HG02884 (cell line): ENCODE results near the gene SMARCA4.
"Not testable (repeated sequence)": the region's sequence is repeated elsewhere in the genome, so short reads cannot be mapped to it uniquely, and the experiment has no call there.

Source experiments
- ATAC-seq: cut with Tn5 transposase; IDR thresholded peaks from one replicate; pipeline ENCODE4 v1.9.1; 2021; ENCODE audit warnings: mild to moderate bottlenecking, moderate library complexity; ENCODE audit not compliant: unreplicated experiment

Gene SMARCA4

DNA sequence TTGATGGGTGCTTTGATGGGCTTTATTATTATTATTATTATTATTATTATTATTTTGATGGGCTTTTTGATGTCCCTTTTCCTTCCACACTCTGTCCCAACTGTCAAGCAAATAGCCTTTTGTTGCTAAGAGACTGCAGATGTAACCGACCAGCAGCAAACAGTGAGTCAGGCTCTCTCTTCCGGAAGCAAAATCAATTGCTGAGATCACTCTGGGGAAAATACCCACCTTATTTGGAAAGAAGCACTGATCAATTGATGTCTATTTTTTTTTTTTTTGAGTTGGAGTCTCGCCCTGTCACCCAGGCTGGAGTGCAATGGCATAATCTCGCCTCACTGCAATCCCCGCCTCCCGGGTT lies 131.3 kb downstream of the SMARCA4 start:
- no peak for ATAC-seq

DNA sequence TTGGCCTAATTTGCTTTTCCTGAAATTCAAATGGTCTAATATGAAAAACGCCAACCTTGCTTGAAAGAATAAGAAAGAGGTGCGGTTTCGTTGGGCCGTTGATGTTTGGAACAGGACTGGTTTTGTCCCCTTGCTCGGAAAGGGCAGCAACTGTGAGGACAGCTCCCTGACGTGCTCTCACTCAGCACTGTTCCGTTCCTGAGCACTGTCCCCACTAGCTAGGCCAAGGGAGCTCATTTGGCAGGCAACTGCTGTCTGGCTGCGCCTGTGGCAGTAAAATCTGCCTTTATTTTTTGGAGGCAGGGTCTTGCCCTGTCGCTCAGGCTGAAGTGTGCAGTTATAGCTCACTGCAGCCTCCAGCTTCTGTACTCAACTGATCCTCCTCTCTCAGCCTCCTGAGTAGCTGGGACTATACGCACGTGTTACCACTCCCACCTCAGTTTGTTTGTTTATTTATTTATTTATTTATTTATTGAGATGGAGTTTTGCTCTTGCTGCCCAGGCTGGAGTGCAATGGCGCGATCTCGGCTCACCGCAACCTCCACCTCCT lies 132.9 kb downstream of the SMARCA4 start:
- ATAC-seq = no peak

DNA sequence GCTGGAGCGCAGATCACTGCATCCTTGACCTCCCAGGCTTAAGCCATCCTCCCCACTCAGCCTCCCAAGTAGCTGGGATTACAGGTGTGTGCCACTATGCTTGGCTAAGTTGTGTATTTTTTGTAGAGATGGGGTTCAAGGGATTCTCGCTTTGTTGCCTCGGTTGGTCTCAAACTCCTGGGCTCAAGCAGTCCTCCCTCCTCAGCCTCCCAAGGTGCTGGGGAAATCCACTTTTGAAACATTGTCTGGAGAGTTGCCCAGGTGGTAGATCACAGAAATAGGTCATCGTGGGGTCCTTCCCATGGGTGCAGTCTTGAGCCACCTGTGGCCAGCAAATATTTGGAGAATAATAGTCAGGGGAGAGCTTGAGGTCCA lies 133.7 kb downstream of the SMARCA4 start:
- ATAC-seq = no peak

DNA sequence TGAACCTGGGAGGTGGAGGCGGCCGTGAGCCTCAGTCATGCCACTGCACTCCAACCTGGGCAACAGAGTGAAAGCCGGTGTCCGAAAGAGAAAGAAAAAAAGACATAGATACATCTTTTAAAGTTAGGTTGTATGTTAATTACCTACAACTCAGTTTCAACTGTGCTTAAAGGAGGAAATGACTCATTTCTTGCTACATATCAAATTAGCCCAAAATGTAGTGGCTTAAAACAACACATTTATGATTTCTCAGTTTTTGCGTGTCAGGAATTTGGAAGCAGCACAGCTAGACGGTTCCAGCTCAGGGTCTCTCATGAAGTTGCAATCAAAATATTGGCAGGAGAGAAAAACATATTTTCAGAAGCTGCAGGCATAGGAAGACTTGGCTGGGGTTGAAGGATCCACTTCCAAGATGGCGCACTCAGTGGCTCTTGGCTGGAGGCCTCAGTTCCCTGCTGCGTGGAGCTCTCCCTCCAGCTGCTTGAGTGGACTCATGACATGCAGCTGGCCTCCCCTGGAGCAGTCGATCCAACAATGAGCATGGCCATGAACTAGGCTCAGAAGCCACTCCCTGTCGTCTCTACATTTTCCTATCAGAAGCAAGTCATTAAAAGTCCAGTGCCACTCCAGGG lies 135.5 kb downstream of the SMARCA4 start:
- no peak for ATAC-seq

DNA sequence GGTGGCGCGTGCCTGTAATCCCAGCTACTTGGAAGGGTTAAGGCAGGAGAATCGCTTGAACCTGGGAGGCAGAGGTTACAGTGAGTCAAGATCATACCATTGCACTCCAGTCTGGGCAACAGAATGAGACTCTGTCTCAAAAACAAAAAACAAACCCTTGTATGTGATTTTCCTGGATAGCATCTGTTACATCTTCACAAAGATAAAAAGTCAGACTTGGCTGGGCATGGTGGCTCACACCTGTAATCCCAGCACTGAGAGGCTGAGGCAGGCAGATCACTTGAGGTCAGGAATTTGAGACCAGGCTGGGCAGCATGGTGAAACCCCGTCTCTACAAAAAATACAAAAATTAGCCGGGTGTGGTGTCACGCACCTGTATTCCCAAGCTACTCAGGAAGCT lies 136.5 kb downstream of the SMARCA4 start:
- ATAC-seq = not testable (repeated sequence)

DNA sequence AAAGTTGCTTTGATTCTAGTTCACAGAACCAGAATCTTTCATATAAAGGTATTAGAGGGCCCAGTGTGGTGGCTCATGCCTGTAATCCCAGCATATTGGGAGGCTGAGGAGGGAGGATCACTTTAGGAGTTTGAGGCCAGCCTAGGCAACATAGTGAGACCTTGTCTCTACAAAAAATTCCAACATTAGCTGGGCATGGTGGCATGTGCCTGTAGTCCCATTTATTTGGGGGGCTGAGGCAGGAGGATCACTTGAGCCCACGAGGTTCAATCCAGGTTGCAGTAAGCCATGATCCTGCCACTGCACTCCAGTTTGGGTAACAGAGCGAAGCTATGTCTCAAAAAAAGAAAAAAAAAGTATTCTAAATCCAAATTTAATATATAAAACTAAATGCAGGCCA lies 137.5 kb downstream of the SMARCA4 start:
- ATAC-seq = no peak

DNA sequence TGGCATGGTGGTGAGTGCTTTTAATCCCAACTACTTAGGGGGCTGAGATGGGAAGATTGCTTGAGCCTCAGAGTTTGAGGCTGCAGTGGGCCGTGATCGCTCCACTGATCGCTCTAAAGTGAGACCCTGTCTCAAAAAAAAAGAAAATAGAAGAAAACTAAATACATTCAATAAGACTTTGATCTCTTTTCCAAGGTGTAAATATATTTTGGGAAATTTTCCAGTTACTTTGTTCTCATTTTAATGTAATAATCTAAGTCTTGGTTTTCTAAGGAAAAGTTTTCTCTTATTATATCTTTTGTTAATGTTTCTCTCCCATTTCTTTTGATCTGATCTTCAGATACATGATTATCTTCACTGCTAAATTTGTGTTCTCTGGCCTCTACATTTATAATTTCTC lies 138.0 kb downstream of the SMARCA4 start:
- ATAC-seq = no peak

DNA sequence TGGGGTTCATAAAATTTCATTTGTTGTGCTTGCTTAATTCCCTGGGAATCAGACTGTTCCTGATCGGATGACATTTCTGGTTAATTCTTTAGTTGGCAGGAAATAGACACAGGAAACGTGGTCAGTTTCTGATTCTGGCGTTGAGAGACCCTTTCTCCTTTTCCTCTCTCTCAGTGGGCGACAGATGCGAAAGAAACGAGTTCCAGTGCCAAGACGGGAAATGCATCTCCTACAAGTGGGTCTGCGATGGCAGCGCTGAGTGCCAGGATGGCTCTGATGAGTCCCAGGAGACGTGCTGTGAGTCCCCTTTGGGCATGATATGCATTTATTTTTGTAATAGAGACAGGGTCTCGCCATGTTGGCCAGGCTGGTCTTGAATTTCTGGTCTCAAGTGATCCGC lies 139.2 kb downstream of the SMARCA4 start:
- ATAC-seq = no peak

DNA sequence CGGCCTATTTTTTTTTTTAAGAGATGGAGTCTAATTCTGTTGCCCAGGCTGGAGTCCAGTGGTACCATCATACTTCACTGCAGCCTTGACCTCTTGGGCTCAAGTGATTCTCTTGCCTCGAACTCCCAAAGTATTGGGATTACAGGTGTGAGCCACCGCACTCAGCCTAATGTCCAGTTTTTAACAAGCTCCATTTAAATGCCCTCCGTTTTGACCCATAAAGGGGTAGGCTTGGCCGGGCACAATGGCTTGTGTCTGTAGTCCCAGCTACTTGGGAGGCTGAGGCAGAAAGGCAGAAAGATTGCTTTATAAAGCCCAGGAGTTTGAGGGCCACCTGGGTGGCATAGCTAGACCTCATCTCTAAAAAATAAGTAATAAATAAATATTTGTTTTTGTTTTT lies 140.2 kb downstream of the SMARCA4 start:
- no peak for ATAC-seq

DNA sequence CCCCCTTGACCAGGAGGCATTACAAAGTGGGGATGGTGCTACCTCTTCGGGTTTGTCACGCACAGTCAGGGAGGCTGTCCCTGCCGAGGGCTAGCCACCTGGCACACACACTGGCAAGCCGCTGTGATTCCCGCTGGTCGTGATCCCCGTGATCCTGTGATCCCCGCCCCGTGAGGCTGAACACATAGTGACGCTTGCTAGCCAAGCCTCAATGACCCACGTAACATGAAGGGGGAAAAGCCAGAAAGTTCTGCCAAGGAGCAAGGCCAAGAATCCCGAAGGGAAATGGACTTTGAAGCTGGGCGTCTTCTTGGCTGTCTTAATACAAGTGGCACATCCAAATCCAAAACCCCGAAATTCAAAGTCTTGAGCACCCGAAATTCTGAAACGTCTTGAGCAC lies 142.1 kb downstream of the SMARCA4 start:
- no peak for ATAC-seq

DNA sequence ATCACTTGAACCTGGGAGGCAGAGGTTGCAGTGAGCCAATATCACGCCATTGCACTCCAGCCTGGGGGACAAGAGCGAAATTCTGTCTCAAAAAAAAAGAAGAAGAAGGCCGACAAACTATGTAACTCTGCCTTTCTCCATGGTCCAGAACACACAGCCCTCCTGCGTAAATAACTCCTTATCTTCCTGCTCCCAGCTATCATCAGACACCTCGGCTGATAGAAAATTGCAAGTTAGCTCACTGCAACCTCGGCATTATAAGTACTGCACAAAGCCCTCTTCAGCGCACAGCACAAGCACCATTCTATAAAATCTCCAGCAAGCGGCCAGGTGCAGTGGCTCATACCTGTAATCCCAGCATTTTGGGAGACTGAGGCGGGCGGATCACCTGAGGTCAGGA lies 142.8 kb downstream of the SMARCA4 start:
- not testable (repeated sequence) for ATAC-seq

DNA sequence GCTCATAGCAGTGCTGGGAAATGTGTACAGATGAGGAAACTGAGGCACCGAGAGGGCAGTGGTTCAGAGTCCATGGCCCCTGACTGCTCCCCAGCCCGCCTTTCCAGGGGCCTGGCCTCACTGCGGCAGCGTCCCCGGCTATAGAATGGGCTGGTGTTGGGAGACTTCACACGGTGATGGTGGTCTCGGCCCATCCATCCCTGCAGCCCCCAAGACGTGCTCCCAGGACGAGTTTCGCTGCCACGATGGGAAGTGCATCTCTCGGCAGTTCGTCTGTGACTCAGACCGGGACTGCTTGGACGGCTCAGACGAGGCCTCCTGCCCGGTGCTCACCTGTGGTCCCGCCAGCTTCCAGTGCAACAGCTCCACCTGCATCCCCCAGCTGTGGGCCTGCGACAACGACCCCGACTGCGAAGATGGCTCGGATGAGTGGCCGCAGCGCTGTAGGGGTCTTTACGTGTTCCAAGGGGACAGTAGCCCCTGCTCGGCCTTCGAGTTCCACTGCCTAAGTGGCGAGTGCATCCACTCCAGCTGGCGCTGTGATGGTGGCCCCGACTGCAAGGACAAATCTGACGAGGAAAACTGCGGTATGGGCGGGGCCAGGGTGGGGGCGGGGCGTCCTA lies 144.3 kb downstream of the SMARCA4 start:
- no peak for ATAC-seq

DNA sequence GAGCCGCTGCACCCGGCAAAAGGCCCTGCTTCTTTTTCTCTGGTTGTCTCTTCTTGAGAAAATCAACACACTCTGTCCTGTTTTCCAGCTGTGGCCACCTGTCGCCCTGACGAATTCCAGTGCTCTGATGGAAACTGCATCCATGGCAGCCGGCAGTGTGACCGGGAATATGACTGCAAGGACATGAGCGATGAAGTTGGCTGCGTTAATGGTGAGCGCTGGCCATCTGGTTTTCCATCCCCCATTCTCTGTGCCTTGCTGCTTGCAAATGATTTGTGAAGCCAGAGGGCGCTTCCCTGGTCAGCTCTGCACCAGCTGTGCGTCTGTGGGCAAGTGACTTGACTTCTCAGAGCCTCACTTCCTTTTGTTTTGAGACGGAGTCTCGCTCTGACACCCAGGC lies 145.6 kb downstream of the SMARCA4 start:
- ATAC-seq = no peak

DNA sequence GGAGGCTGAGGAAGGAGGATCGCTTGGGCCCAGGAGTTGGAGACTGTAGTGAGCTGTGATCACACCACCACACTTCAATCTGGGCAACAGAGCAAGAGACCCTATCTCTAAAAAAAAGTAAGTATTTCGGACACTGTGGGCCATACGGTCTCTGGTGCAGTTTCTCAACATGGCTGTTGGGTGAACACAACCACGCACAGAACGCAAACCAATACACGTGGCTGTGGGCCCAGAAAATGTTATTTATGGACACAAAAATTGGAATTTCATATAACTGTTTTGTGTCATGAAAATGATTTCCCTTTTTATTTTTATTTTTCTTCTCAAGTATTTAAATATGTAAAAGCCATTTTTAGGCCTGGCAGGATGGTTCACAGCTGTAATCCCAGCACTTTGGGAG lies 147.9 kb downstream of the SMARCA4 start:
- ATAC-seq = no peak

DNA sequence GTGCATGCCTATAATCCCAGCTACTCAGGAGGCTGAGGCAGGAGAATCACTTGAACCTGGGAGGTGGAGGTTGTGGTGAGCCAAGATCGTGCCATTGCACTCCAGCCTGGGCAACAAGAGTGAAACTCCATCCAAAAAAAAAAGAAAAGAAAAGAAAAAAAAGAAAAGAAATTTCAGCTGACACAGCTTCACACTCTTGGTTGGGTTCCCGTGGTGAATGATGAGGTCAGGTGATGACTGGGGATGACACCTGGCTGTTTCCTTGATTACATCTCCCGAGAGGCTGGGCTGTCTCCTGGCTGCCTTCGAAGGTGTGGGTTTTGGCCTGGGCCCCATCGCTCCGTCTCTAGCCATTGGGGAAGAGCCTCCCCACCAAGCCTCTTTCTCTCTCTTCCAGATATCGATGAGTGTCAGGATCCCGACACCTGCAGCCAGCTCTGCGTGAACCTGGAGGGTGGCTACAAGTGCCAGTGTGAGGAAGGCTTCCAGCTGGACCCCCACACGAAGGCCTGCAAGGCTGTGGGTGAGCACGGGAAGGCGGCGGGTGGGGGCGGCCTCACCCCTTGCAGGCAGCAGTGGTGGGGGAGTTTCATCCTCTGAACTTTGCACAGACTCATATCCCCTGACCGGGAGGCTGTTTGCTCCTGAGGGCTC lies 150.4 kb downstream of the SMARCA4 start:
- no peak for ATAC-seq

DNA sequence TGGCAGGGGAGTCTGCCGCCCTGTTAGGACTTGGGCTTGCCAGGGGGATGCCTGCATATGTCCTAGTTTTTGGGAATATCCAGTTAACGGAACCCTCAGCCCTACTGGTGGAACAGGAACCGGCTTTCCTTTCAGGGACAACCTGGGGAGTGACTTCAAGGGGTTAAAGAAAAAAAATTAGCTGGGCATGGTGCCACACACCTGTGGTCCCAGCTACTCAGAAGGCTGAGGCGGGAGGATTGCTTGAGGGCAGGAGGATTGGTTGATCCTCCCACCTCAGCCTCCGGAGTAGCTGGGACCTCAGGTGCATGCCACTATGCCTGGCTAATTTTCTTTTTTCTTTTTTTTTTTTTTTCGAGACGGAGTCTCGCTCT lies 150.9 kb downstream of the SMARCA4 start:
- no peak for ATAC-seq
